ENCODE measurements around the gene MARK3.

Gene MARK3

DNA sequence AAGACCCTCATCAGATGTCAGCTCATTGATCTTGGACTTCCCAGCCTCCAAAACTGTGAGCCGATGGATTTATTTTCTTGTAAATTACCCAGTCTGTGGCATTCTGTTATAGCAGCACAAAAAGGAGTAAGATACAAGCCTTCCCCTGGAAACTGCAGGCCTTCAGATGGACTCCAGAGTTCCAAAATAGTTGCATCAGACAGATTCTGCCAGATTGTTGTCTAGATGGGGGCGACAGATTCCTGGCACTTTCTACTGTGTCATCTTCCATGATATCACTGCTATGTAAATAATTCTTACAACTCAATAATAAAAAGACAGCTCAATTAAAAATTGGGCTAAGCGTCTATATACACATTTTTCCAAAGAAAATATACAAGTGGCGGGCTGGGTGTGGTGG is 17.2 kb upstream of the MARK3 start:
- no peak for DNase-seq

DNA sequence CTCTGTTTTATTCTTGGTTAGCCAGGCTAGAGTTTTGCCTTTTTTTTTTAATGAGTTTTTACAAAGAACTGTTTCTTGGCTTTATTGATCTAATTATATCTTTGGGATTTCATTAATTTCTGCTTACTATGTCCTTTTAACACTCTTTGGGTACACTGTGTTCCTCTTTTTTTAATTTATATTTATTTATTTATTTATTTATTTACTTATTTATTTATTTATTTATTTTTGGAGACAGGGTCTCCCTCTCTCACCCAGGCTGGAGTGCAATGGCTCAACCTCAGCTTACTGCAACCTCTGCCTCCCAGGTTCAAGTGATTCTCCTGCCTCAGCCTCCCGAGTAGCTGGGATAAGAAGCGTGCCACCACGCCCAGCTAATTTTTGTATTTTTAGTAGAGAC is 15.1 kb upstream of the MARK3 start:
- no peak for DNase-seq

DNA sequence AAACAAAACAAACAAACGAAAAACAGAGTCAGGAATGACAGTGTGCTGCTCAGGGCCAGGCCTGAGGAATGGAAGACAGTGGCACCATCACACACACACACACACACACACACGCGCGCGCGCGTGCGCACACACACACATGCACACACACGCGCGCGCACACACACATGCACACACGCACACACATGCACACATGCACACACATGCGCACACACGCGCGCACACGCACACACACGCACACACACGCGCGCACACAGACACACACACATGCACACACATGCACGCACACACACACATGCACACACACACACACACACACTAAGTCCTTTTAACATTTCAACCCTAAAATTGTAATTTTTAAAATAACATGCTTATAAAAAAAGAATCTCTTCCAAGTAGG is 13.2 kb upstream of the MARK3 start:
- DNase-seq, result no peak

DNA sequence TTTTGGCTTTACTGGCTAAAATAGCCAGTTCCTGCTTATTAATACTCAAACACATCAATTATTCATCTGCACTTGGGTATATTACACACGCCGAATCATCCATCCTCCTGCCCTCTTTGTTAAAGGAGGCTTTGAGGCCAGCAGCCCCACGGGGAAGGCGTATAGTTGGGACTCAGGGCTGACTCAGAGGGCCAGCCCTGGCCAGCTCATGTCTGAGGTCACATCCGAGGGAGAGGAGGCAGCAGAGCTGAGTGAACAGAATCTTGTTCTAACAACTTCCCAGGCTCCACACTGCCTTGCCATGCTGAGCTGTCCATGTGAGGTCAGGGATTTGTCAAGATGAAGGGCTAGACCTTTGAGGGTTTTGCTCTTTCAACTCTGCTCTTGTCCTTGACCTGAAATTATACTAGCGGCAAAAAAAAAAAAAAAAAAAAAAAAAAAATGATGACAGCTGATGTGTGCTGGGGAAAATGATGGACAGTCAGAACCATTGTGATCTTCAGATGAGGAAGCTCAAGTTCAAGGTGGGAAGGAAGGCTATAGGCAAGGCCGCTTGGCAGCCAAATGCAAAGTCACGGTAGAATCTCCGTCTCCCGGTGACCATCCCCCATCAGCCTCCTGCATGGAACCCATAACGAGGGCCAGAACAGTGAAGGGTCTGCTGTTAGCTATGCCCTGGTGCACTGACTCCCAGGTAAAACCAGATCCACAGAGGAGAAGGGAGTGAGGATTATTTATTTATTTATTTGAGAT is 12.5 kb upstream of the MARK3 start:
- DNase-seq, result no peak

DNA sequence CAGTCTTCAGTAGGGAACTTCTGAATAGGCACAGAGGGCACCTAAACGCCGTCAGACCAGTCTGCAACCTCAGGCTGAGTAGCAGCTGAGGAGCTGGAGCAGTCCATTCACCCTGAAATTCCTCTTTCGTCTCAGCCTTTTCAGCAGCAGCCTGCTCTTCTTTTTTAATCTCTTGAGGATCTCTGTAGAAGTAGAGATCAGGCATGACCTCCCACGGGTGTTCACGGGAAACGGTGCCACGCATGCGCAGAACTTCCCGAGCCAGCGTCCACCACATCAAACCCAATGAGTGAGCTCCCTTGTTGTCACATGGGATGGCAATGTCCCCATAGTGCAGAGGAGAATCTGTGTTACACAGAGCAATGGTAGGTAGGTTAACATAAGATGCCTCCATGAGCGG is 11.1 kb upstream of the MARK3 start:
- DNase-seq, result no peak

DNA sequence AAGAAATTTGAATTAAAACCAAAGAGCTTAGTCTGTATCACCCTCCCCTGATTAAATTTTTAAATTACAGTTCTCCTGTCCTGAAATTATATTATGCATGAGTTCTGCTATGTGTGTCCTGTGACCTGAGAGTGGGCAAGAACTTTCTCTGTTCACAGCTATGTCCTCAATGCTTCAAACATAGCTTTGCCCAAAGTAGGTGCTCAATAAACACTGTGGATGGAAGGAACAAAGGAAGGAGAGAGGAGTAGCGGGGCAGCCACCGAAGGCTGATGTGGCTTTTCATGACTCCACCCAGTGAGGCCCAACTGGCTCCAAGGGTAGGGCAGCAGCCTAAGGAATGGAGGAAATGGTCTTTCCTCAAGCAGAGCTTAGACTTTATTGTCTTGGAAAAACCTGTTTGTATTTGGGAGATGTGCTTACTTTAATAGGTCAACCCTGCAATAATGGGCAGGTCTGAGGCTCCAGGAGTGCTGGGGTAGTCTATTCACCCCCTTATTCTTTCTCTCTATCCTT is 7.6 kb upstream of the MARK3 start:
- DNase-seq, result no peak

DNA sequence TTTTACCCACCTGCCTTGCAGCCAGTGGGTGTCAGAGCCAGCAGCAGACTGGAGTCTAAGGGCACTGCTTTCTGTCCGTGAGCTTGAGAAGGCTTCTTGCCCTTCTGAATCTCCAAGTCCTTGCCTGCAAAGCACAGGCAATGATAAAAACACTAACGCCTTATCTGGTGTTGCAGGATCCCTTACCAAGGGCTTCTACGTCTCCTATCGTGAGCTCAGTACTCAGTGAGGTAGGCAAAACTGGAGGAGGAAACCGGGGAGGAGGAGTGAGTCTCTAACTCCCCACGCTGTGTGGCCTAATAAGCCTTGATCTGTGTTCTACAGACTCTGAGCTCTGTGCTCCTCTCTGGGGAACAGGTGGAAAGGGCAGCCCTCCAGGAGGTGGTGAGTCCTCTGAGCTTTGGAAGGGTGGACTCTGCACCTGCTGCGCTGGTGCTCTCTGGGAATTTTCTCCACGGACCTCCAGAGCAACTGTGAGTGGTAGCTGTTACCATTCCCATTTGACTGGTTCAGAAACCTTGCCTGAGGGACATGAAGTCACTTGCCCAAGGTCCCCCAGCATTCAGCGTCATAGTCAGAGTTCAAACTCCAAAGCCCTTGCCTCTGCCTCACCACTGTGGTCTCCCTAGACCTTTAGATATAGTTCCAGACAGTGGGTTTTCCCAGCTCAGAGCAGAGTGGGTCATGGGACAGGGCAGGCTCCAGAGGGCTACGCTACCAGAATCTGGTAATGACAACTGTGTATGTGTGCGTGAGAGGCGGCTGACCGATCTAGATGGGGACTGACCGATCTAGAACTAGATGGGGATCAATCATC is 7.0 kb upstream of the MARK3 start:
- no peak for DNase-seq

DNA sequence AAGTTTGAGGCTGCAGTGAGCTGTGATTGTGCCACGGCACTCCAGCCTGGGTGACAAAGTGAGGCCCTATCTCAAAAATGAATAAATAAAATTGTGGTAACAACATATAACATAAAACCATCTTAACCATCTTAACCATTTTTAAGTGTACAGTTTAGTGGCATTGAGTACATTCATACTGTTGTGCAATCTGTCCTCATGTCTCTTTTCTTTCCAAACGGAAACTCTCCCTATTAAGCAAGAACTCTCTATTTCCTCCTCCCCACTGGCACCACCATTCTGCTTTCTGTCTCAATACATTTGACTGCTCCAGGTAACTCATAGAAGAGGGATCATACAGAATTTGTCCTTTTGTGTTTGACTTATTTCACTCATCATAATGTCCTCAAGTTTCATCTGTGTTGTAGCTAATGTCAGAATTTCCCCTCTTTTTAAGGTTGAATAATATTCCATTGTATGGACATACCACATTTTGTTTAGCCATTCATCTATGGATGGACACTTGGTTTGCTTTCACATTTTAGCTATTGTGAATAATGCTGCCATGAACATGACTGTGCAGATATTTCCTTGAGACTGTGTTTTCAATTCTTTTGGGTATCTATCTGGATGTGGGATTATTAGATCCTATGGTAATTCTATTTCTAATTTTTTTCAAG is 4.4 kb upstream of the MARK3 start:
- no peak for DNase-seq

DNA sequence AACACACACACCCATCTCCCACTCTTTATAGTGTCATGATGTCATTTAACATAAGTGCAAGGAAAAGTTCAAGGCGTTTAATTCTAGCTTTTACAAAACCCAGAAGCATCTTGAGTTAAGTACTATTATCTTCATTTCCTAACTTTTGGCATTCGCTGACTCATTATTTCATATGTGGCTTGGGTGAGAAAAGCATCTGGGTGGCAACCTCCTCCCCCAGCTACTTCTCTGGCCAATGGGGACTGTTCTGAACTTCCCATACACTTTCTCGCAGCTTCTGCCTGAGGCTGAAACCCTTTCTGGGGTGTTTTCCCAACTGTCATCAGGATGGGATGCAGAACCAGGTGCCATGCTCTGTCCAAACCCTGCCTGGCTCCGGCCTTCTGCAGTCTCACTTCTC is 2.8 kb upstream of the MARK3 start:
- DNase-seq, result no peak

DNA sequence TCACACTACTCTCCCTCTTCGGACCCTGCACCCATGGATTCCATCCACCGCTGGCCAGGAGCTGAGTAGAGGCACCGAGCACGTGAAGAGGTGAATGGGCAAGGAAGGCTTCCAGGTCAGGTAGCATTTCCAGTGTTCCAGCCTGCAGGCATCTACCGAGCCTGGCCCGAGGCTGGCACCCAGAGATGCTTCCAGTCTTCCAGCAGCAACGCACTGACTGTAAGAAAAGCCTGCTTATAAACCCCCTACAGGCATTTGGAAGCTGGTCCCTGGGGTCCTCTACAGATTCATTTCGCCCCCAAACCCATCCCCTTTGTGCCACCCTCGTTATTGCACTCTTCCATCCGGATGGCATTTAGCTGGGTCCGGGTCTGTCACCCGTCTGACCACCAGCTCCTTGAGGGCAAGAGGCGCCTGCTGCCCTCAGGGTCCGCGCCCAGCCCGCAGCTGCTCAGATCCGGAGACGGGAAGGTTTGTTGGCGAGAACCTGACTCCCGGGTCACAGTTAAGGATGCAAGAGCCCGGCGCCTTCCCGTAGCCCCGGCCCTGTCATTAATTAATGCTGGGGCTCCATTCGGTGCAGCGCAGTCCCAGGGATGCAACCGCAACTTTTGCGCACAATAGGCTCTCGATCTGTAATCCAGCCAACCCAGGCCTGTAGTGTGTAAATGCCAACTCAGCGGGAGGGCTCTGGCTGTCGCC is 614 bp upstream of the MARK3 start:
- no peak for DNase-seq

DNA sequence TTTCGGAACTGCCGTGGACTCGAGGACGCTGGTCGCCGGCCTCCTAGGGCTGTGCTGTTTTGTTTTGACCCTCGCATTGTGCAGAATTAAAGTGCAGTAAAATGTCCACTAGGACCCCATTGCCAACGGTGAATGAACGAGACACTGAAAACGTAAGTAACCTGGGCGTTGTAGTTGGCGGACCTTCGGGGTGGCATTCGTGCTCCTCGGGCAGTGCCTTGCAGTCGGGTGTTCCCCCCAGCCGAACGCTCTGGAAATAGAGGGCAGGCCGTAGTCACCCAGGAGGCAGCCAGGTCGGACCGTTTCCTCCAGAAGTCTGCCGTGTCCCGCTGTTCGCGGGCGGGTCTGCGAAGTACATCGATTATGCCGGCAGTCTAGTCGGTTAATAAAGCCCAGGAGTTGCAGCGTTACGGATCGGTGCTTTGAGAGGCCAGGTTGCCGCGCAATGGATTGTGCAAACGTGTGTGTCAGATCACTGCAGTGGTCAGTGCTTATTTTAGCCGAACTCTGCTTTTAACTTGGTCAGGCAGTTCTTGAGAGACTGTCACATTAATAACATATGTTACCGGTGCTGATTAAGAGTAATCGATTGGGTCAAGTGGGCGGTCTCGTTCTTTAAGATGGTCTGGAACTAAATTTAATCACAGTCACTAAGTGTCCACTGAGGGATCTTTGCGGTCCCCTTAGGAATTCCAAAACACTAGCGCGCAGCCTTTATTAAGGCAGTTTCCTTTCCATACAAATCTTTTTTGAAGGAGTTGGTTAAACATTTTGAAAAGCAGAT is 906 bp downstream of the MARK3 start:
- DNase-seq, result peak; percentile 9 to 22

DNA sequence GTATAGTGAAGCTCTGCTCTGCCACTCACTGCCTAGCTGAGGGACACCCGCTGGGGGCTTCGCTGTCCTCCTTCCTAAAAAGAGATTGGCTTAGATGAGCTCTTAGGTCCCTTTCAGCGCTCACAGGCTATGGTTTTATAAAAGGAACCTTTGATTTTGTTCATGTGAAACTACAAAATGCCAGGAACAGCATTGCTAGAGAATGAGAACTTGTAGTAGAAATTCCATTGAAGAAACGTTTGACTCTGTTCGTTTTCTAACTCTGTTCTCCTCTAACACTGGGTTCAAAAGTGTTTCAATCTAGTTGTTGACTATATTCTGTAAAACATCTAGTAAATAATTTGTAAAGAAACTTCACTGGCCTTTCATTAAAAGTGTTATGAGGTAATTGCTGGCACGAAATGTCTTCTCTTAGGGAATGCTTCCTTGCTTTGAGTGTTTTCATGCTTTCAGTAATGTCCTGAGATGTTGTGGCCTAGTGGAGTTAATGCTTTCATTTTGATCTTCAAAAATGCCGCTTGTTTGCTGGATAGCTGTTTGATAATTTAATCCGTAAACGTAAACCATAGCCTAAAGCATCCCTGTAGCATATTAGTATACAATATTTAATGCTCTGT is 1.6 kb downstream of the MARK3 start:
- DNase-seq, result no peak

DNA sequence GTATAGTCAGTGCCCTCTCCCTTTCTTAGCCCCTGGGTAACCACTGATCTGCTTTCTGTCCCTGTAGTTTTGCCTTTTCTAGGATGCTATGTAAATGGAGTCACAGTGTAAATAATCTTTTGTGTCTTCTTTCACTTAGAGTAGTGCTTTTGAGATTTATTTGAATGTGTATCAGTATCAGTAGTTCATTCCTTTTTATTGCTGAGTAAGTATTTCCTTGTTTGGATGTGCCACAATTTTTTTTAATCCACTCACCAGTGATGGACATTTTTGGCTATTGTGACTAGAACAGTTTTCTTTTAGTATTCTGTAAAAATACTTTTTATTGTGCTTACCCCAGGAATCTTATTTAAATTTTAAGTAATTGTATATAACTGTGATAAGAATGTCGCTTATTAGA is 3.4 kb downstream of the MARK3 start:
- DNase-seq, result no peak

DNA sequence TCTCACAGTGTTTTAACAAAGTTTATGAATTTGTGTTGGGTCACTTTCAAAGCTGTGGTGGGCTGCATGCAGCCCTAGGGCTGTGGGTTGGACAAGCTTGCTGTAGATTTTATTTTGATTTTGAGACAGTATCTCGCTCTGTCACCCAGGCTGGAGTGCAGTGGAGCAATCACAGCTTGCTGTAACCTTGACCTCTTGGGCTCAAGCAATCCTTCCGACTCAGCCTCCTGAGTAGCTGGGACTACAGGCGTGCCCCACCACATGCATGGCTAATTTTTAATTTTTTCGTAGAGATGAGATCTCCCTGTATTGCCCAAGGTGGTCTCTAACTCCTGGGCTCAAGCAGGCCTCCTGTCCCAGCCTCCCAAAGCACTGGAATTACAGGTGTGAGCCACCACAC is 5.4 kb downstream of the MARK3 start:
- no peak for DNase-seq

DNA sequence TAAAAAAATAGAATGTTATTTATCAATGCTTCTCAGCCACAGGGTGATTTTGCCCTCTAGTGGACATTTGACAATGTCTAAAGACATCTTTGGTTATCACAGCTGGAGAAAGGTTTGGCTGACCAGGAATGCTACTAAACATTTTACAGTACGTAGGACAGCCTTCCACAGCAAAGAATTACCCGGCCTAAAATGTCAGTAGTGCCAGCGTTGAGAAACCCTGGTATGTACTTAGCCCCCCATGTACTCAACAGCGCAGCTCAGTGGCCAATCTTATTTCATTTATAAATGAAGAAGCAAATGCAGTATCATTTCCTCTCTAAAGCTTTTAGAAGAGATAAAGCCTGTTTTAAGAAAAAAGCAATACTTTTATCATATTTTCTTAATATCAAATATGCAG is 5.8 kb downstream of the MARK3 start:
- peak; percentile 21 to 26 for DNase-seq

DNA sequence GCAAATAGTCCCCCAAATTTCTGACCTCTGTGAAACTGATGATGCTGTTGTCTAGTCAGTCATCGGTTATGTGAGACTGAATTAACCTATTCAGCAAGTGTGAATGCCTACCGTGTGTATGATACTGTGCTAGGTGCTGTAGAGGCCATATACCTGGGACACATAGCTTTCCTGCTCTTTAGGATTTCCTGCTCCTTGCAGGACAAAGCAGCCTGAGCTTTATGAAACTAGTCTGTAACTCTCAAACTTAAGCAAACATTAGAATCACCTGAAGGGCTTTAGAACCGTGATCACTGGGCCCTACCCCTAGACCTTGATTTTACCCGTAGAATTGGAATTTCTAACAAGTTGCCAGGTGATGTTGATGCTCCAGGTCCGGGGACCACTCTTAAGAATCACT is 6.9 kb downstream of the MARK3 start:
- no peak for DNase-seq

DNA sequence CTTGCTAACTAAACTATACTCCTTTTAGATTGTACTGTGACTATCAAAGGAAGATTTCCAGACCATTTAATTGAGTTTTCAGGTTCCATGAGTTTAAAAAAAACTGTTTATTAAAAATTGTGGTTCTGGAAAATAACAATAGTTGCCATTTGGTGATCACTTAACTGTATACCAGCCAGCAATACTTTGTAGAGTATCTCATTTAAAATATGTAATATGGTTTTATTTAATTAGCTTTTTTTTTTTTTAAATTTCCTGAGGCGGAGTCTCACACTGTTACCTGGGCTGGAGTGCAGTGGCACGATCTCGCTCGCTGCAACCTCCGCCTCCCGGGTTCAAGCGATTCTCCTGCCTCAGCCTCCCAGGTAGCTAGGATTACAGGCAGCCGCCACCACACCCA is 7.4 kb downstream of the MARK3 start:
- no peak for DNase-seq

DNA sequence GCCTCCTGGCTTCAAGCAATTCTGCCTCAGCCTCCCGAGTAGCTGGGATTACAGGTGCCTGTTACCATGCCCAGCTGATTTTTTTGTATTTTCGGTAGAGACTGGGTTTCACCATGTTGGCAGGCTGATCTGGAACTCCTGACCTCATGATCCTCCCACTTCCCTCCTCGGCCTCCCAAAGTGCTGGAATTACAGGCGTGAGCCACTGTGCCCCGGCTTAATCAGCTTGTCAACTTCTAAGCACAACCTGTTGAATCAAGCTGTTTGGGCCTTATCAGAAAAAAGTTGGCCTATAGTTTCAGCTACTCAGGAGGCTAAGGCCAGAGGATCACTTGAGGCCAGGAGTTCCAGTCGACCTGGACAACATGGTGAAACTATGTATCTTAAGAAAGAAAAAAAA is 7.9 kb downstream of the MARK3 start:
- DNase-seq, result no peak

DNA sequence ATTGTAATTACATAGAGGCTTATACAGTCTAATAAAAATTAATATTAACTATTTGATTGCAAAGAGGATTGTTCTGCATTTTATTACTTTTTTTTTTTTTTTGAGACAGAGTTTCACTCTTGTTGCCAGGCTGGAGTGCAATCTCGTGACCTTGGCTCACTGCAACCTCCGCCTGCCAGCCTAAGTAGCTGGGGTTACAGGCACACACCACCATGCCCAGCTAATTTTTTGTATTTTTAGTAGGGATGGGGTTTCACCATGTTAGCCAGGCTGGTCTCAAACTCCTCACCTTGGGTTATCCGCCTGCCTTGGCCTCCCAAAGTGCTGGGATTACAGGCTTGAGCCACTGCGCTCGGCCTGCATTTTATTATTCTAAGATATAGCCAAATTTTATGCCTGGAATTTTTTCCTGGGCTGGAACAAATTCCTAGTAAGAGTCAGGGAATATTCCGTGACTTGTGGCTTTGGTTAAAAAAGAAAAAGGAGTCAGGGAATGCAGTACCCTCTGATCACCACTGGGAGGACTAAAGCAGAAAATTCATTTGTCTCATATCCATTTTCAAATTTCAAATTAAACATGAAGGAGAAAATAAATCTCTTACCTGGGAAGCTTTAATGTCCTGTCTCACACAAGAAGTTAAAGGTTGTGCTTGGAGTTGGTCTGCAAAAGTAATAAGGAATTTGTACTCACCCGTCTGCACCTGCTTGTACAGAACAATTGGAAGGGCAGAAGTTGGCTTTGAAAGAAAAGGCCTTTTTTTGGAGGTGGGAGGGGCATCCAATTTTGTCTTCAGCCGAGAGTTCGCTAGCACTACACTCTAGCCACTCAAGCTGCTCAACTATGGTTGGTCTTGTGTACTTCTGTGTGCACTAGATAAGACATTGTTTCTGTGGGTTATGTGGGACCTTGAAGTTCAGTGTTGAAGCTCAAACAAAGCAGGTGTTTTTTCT is 8.7 kb downstream of the MARK3 start:
- no peak for DNase-seq

DNA sequence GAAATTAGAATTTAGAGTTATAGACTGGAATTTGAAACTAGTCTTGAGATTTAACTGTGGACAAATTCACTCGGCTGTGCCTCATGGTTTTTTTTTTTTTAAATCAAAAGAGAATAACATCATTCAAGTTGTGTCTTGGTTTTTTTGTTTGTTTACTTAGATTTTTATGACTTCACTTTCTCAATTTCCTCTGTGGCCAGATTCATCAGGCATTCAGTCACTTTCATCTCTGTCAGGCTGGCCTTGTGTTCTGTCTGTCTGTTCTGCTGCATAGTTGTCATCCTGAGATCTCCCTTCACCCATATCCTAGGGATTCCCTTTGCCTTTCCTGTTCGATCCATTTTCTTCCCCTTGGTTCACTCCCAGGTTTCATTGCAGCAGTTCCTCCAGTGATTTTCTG is 10.0 kb downstream of the MARK3 start:
- DNase-seq, result no peak

DNA sequence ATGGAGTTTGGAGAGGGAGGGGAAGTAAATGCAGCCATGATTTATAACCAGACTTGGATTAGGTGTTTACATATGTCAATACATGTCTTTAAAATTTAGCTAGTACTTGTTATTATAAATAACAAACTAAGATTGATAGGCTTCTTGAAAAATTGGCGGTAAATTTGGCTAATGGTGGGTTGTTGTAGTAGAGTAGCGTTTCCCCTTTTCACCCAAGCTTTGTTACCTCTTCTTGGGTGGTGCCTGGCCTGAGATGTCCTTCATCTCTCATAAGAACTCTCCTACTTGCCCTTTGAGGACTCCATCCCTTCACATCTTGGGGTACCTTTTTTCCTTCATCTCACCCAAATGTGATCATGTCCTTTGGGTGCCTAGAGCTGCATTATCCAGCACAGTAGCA is 11.2 kb downstream of the MARK3 start:
- no peak for DNase-seq

Data from activated CD4-positive, alpha-beta T cell treated with anti-CD3 and anti-CD28 coated beads, Interleukin-2, amount 50 U/mL, for 4 hours (primary cell).